Fibroblast of the aortic adventitia (primary cell): ENCODE data around the gene IGFBP1. TPM values are rescaled to one million over a fixed set of nuclear protein-coding genes. Genes with fewer than 3 reads are reported as not detected.
A peak's percentile ranks its signal among the peaks of the same experiment; 100 is the strongest.

Source experiments
- DNase-seq: peaks from one replicate; pipeline ENCODE4 v3.0.0-alpha.2; 2010; ENCODE audit warnings: low read depth
- H3K4me3 ChIP-seq: 2 replicates; pipeline ENCODE4 v1.5.1; 2011; ENCODE audit warnings: low read depth, mild to moderate bottlenecking, control low read depth, low read length, moderate library complexity
- total RNA-seq: library from RNA; depleted of rRNA; stranded (reverse); fragments of >200 nt; gene quantifications from 2 replicates; pipeline ENCODE4 v1.2.3, GENCODE V29; 2012; ENCODE audit warnings: low replicate concordance
- TF ChIP-seq, protein P1 (sequence below): IDR thresholded peaks from 2 replicates; pipeline ENCODE4 v1.5.1; 2011; ENCODE audit warnings: mild to moderate bottlenecking, low read length, control low read depth, inconsistent platforms; ENCODE audit not compliant: insufficient read depth

IGFBP1 gene
- total RNA-seq, 1 donor: 5.3 TPM

DNA sequence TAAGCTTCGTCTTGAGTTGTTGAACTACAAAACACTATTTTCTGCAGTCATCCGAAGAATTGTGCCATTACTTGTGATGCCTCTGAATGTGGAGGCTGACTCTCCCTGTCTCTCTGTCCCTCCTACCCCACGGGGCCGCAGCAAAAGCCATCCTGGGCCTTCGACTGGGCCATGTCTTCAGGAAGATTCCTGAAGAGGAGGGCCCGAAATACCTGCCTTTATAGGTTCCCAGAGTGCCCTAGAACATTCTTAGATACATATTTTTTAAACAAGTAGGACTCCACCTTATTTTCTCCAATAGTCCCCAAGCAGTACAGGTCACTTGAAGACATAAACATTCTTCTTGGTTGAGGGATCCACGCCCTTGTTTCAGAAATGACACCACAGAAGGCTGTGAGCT is 24.7 kb downstream of the IGFBP1 start:
- no peak overlapping the region for H3K4me3 ChIP-seq
- DNase-seq: no peak
- TF ChIP-seq, protein P1, sequence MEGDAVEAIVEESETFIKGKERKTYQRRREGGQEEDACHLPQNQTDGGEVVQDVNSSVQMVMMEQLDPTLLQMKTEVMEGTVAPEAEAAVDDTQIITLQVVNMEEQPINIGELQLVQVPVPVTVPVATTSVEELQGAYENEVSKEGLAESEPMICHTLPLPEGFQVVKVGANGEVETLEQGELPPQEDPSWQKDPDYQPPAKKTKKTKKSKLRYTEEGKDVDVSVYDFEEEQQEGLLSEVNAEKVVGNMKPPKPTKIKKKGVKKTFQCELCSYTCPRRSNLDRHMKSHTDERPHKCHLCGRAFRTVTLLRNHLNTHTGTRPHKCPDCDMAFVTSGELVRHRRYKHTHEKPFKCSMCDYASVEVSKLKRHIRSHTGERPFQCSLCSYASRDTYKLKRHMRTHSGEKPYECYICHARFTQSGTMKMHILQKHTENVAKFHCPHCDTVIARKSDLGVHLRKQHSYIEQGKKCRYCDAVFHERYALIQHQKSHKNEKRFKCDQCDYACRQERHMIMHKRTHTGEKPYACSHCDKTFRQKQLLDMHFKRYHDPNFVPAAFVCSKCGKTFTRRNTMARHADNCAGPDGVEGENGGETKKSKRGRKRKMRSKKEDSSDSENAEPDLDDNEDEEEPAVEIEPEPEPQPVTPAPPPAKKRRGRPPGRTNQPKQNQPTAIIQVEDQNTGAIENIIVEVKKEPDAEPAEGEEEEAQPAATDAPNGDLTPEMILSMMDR: no peak

DNA sequence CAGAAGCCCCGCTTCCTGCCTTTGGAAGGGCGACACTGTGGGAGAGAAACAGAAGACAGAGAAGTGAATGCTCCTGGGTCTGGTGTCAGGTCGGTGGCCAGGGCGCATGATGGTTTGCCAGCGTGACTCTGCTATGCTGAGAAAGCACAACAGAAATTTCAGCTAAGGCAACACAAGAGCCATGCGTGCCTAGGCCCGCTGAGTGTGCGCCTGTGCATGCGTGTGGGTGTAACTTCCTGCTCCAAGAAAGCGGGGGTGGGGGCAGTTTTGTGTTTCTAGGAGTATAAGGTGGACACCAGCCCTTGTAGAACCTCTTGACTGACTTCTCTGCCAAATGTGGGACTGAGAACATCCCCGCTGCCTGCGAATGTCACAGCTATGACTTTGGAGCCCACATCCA is 26.6 kb downstream of the IGFBP1 start:
- DNase-seq: no peak
- no peak overlapping the region for H3K4me3 ChIP-seq
- TF ChIP-seq, protein P1: no peak

DNA sequence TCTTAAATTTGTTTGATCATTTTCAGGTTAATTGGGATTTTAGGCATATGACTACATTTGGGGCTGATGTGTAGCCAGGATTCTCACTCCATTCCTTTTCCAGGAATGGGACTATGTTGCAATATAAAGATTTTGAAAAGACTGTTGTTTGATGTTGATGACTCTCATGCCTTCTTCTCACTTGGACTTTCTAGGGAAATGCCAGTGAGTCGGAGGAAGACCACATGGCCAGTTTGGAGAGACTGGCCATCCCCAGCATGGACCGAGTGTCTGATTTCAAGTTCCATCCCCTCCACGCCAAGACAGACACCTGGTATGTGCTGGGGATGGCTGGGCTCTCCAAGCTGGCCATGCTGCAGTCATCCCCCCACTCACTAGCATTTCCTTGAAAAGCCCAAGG is 27.3 kb downstream of the IGFBP1 start:
- DNase-seq: peak; percentile 11
- TF ChIP-seq, protein P1: no peak
- no peak overlapping the region for H3K4me3 ChIP-seq

DNA sequence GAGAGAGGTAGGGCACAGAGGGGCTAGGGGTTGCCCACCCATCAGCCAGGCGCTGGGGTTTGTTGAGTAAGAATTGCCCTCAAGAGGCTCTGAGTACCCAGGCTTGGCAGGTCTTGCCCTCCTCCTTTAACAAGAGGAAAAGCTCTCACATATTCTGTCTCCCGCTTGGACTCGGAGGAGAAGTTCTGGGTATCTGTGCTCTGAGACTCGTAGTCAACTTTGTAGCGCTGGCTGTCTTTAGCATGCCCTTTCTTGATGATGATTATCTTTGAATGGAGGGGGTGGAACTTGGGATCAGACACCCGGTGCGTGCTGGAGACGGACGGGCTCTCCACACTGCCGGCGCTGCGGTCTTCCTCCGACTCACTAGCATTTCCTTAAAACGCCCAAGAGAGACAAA is 28.8 kb downstream of the IGFBP1 start:
- DNase-seq: no peak
- no peak overlapping the region for H3K4me3 ChIP-seq
- TF ChIP-seq, protein P1: no peak

DNA sequence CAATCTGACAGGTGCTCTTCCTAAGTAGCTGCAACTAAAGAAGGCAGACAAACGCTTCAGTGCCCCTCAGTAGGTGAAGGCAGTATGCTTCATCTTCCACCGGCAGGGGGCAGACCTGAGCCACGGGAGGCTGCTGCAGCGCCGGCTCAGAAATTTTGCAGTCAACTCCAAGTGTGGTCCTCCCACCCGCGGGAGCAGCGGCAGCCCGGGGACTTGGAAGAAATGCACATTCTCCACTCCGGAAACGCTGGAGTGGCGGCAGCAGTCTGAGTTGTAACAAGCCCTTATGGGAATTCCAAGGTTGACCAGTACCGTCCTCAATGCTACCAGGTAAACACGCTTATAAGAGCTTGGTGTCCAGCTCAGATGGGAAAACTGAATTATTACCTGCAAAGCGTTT is 29.4 kb downstream of the IGFBP1 start:
- DNase-seq: peak; percentile 74
- H3K4me3 ChIP-seq: peak overlapping the region; percentile 54

DNA sequence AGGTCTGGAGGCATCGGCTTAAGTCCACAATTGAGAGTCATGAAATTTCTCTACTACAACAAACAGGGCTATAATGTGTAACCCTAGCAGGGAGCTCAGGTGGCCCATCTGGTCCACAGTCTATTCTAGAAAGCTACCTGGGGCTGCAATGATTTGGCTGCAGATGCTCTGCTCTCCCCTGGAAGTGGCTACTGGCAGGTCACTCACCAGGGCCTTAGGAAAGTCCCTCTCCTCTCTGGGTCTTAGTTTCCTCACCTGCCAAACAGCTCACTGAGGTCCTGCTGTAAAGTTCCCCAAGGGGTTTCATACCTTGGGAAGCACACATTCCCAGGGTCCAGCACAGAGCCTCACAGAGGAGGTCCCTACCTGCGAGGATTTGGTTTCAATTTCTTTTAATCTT is 30.3 kb downstream of the IGFBP1 start:
- DNase-seq: no peak
- H3K4me3 ChIP-seq: peak overlapping the region; percentile 45
- TF ChIP-seq, protein P1: no peak

More for the DNA sequence above, 29.4 kb downstream of the IGFBP1 start:
- TF ChIP-seq, protein P1: peak; percentile 97

DNA sequence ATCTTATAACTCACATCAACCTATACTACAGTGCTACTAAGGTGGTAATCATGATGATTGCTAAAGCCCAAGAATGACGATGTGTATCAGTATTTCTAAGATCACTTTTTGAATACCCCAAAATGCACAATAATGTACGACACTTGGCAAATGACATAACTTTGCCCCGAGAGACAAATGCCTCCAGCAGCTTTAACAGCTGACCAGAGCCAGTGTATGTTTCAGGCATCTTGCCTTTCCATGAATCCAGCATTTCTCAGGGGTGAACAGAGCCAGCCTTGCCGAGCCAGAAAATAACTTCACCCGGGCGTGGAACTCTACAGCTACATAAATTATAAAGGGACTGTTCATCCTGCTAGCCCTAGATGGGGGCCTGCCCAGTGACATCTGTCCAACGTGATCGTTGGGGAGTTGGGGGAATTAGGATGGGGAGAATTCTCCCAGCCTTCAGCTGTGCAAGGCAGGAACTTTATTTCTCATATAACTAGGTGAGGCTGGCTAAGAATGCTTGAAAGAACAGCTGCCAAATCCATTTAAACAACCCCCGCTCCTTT is 31.0 kb downstream of the IGFBP1 start:
- peak overlapping the region; percentile 72 for H3K4me3 ChIP-seq
- peak; percentile 20 for DNase-seq
- TF ChIP-seq, protein P1: no peak
